Endometrial microvascular endothelial cells (primary cell): ENCODE data around the gene CFD. TPM values are rescaled to one million over a fixed set of nuclear protein-coding genes. Genes with fewer than 3 reads are reported as not detected.
"Not testable (repeated sequence)": the region's sequence is repeated elsewhere in the genome, so short reads cannot be mapped to it uniquely, and the experiment has no call there.

ENCODE experiments used
- in situ Hi-C: cut with HindIII; loops from 2 replicates; pipeline ENCODE4 v1.10.0; 2017; ENCODE audit warnings: low sequenced_read_pairs, low pct_unique_long_range_greater_than_20kb; ENCODE audit errors: inconsistent ontology term
- total RNA-seq: library from RNA; depleted of rRNA; stranded (reverse); fragments of >200 nt; gene quantifications from one replicate; pipeline ENCODE4 v1.2.3, GENCODE V29; 2015; ENCODE audit errors: inconsistent ontology term

The CFD gene
- total RNA-seq, 1 donor from 2014 or later: 5.4 TPM

DNA sequence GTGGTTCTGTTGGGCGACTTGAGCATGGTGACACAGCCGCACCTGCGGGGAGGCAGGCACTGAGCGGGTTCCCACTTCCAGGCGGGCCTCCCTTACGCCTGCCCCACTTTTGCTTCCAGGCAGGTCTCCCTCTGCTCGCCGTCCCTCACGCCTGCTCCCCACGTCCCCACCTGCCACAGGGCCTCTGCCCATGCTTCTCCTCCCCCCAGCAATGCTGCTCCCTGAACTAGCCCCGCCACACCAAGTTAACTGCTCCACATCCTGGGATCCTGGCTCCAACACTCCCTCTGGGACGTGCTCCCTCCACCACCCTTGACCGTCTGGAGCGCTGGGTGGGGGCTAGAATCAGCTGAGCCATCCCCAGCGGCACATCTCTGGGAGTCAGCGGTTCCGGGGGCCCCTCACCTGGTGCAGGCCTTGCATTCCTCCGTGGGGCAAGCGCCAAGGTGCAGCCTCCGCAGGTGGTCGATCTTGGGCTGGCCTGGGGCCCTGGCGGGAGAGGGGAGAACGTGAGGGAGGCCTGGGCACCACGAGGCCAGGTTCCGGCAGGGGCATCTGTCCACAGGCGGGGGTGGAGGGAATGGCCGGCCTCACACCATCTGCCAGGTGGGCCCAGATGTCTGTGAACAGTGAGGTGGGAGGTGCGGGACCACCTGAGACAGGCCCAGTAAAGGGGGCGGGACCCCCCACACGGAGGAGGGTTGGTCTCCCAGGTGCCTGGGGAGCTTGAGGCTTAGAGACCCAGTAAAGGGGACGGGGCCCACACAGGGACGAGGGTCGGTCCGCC lies 9.2 kb downstream of the CFD start:
- in situ Hi-C loops: no loop called here

DNA sequence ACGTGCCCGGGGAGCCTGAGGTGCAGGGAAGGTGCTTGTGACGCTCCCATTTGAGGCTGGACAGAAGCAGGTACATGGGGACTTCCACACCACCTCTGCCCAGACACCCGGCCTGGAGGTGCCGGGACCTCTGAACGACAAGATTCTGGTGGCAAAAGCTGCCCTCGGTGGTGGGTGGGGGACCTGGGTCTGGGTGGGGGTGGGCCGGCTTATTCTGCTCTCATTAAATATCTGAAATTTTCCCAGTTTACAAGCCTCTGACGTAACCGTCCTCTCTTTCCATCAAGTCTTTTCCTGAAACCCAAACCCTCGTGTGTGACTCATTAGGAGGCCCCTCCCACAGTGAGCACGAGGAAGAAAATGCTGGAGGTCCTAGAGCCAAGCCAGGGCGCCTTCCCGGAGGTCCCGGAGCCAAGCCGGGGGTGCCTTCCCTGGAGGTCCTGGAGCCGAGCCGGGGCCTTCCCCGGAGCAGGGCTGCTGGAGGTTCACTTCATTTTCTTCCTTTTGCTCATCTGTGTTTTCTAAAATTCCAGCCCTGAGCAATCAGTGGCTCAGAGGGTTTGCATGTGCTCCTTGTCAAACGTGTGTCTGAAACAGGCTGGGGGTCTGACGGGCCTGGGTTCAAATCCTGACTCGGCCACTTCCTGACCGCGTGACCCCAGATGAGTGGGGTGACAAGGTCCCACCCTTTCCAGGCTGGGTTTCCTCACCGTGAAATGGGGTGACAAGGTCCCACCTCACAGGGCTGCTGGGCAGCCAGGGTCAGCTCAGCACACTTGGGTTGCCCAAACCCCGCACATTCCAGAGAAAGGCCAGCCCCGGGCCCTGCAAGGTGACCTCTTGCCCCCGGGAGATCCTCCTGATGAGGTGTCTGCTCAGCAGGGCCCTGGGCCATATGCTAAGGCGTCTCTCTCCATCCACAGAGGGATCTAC lies 10.0 kb downstream of the CFD start:
- in situ Hi-C loops: no loop called here

DNA sequence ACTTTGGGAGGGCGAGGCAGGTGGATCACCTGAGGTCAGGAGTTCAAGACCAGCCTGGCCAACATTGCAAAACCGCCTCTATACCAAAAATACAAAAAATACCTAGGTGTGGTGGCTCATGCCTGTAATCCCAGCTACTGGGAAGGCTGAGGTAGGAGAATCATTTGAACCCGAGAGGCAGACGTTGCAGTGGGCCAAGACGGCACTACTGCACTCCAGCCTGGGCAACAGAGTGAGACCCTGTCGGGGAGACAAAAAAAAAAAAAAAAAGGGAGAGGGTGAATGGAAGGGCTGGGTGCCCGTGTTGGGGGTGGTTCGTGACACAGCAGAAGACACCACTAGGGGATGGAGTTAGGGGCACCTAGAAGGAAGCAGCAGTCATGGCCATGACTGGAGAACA lies 10.8 kb downstream of the CFD start:
- in situ Hi-C loops: no loop called here

DNA sequence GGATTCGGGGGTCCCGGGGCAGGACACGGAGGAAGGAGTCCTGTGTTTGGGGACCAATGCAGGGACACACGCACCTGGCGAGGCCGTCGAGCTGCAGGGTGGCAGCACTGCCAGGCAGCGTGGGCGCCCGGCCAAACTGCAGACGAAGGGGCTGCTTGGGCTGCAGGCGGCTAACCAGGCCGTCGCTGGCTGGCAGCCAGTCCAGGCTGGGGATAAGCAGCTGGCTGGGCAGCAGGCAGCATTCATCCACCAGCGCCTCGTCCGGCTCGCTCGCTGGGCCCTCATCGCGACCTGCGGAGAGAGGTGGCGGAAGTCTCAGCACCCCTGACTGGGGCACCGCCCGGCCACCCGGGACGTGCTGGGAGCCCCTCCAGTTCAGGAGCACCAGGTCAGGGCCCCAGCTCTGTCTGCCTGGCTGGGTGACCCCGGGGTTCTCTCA lies 11.5 kb downstream of the CFD start:
- in situ Hi-C loops: no loop called here

DNA sequence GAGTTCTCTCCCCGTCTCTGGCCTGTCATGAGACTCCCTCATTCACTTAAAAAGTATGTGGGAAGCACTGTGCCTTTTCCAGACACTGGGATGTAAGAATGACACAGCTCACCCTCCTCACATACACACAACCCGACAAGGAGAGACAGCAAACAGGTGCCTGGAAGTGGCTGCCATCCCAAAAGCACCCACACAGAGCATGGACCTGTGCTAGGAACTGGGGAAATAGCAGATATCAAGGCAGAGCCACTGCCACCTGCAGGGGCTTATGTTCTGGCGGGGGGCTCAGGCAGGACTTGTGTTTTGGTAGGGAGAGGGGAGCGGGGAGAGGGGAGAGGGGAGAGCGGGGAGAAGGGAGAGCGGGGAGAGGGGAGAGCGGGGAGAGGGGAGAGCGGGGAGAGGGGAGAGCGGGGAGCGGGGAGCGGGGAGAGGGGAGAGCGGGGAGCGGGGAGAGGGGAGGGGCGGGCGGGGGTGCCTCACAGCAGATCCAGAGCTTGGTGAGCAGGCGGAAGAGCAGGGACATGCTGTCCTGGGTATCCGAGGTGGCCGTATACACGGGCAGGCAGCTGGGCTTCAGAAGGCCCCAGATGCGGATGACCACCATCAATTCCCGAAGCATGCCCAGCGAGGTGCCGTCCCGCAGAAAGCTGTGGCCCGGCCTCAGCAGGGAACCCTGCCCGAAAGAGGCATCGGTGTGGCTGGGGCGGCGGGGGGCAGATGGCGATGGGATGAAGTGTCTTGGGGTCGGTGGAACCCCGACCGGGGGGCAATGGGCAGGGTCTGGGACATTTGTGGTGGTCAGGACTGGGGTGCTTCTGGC lies 12.2 kb downstream of the CFD start:
- in situ Hi-C loops: no loop called here

DNA sequence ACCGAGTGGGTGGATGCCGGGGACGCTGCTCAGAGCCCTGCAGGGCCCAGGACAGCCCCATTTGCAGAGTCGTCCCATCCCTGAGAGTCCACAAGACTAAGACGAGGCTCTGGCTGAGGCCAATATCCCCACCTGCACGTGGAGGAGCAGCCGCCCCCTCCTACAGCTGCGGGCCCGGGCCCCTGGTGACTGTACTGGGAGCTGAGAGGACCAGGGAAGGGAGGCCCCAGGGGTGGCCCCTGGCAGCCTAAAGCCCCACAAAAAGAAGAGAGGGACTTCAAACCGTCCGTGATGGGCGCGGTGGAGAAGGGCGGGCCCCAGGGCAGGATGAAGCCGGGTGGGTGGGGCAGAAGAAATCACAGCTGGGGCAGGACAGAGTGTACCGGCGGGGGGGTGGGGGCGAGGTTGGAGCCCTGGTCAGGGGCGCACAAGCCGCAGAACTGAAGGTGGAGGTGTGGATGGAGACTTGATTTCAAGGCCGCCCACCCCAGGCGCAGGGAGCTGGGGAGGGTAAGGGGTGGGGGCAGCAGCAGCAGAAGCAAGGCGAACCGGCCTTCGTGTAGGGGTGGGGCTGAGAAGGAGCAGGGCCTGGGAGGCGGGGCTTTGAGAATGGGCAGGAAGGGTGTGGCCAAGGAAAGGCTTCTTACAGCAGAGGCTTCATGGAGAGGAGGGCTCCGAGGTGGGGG lies 12.9 kb downstream of the CFD start:
- in situ Hi-C loops: no loop called here

DNA sequence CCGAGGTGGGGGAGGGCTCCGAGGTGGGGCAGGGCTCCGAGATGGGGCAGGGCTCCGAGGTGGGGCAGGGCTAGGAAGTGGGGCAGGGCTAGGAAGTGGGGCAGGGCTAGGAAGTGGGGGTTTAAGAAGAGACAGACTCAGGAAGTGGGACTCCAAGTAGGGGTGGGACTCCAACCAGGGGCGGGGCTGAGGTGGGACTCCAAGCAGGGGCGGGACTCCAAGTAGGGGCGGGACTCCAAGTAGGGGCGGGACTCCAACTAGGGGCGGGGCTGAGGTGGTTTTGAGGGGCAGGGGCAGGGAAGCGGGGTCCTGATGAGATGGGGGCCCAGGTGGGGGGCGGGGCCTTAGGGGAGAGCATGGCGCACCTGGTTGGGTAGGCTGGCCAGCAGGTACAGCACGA lies 13.6 kb downstream of the CFD start:
- in situ Hi-C loops: no loop called here

DNA sequence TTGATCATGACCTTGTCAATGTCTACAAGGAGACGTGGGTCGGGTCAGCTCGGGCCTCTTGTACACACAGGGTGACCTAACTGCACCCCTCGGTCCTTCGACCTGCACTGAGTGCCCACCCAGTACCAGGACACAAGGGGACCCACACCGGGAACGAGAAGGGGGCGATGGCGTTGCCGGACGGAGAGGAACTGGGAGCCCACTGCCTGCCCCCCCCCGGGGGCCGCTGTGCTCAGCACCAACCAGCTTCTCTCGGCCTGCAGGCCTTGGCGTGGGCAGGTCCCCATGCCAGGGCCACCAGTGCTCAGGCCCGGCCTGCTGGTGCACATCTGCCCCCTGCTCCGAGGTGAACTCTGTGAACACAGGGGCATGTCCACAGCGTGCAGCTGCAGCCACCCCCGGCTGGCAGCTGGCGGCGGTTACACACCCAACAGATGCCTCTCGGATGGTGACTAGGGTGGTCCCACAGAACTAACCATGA lies 14.1 kb downstream of the CFD start:
- in situ Hi-C loops: no loop called here

DNA sequence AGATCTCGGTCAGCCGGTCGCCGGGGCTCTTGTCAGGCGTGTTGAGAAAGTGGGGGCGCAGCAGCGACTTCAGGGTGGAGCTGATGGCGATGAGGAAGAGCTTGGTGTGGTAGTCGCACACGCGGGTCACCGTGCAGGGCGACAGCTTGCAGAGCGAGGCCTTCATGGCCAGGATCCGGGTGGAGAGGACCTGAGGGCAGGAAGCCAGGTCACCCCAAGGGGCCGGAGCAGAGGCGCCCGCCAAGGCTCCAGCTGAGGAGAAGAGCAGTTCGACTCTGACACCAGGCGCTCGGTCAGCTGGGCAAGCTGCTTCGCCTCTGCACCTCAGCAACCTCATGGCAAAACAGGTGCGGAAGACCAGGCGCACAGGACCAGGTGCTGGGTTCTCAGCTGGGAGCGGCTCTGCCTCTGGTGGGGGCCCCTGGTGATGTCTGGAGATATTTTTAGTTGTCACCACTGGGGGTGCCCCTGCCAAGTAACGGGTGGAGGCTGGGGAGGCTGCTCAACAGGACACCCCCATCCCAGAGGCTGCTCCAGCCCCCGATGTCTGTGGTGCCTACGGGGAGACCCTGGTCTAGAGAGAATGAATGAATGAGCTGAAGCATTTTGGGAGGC lies 15.9 kb downstream of the CFD start:
- in situ Hi-C loops: no loop called here

DNA sequence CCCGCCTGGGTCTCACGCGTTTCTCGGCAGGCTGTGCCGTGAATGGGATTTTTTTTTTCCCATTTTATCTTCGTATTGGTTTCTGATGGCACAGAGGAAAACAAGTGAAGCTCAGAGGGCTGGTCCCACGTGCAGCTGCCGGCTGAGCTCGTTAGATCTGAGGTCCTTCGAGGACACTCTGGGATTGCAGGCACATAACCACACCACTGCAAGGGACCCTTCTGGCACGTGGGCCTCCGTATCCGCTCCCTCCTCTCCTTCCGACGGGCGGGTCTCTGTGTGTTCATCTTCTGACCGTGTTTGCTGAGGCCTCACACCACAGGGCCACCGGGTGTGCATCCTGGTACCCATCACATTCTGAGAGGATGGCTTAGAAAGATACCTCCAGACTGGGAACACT lies 16.6 kb downstream of the CFD start:
- in situ Hi-C loops: no loop called here

DNA sequence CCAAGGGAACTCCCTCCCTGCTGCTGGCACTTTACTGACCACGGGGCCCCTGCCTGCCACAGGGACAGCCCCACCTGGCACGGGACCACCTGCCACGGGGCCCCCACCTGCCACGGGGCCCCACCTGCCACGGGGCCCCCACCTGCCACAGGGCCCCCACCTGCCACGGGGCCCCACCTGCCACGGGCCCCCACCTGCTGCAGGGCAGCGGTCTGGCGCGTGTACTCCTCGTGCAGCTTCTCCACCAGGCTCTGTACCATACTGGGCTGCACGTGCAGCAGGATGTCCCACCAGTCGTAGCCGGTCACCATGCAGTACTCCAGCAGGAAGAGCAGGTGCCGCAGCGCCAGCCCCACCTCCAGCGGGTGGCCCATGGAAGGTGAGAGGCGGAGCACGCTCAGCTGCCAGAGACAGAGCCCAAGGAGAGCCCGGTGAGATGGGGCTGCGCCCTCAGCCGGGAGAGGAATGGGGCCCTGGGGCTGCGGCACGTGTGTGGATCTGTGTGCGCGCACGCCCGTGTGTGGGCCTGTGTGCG lies 17.4 kb downstream of the CFD start:
- in situ Hi-C loops: no loop called here

DNA sequence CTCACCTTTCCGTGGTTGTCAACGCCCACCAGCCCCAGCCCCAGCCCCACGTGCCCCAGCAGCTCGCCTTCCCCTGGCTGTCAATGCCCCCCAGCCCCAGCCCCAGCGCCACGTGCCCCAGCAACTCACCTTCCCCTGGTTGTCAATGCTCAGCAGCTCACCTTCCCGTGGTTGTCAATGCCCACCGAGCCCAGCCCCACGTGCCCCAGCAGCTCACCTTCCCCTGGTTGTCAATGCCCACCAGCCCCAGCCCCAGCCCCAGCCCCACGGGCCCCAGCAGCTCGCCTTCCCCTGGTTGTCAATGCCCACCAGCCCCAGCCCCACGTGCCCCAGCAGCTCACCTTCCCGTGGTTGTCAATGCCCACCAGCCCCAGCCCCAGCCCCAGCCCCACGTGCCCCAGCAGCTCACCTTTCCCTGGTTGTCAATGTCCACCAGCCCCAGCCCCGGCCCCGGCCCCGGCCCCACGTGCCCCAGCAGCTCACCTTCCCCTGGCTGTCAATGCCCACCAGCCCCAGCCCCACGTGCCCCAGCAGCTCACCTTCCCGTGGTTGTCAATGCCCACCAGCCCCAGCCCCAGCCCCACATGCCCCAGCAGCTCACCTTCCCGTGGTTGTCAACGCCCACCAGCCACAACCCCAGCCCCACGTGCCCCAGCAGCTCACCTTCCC lies 18.7 kb downstream of the CFD start:
- in situ Hi-C loops: not testable (repeated sequence)

DNA sequence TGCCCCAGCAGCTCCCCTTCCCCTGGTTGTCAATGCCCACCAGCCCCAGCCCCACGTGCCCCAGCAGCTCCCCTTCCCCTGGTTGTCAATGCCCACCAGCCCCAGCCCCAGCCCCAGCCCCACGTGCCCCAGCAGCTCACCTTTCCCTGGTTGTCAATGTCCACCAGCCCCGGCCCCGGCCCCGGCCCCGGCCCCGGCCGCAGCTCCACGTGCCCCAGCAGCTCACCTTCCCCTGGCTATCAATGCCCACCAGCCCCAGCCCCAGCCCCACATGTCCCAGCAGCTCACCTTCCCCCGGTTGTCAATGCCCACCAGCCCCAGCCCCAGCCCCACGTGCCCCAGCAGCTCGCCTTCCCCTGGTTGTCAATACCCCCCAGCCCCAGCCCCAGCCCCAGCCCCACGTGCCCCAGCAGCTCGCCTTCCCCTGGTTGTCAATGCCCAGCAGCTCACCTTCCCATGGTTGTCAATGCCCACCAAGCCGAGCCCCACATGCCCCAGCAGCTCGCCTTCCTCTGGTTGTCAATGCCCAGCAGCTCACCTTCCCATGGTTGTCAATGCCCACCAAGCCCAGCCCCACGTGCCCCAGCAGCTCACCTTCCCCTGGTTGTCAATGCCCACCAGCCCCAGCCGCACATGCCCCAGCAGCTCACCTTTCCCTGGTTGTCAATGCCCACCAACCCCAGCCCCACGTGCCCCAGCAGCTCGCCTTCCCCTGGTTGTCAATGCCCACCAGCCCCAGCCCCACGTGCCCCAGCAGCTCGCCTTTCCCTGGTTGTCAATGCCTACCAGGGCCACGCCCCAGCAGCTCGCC lies 19.5 kb downstream of the CFD start:
- in situ Hi-C loops: not testable (repeated sequence)

DNA sequence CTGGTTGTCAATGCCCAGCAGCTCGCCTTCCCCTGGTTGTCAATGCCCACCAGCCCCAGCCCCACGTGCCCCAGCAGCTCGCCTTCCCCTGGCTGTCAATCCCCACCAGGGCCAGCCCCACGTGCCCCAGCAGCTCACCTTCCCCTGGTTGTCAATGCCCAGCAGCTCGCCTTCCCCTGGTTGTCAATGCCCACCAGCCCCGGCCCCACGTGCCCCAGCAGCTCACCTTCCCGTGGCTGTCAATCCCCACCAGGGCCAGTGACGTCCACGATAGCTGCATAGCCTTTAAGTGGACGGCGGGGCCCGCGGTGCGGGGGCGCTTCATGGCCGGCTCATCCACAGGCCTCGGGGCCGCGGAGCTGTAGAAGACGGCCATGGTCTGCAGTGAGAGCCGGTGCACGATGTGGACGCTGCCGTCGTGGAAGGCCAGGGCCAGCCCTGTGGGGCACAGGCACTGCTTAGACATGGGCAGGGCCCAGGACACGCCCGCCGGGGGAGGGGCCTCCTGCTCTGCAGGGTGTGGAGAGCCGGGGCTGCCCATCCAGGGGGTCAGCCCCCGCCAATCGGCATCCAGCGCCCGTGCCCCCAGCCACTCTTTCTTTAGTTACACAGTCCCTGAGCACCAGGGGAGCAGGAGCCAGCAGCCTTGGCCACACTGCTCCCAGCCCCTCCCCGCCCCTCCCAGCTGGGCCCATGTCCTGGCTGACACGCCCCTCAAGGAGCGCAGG lies 20.4 kb downstream of the CFD start:
- in situ Hi-C loops: no loop called here

DNA sequence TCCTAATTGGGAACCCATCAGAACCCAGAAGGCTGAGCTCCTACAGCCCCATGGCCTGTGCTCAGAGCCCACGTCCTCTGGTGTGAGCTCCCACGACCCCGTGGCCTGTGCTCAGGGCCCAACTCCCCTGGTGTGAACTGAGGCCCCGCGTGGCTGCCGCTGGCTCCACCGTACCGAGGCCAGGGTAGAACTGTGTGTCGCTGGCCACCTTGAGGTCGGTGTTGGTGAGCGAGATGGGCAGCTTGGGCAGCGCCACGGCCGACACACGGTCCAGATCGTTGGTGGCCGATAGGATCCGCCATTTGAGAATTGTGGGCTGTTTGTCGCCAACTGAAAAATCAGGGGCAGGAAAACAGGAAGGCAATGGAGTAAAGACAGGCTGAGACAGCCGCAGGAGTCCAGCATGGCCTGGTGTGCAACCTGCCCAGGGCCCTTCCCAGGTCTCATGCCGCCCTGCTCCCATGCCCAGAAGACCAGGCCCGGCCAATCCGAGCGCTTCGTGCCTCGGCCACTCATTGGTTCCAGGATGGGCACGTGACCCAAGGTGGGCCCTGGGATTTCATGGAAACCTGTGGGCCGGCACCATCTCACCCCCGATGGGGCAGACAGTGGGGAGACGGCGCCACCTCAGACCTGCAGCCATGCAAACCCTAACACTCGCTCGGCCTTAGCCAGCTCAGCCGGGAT lies 22.1 kb downstream of the CFD start:
- in situ Hi-C loops: no loop called here
